Subcutaneous abdominal adipose tissue (tissue), 5 donors: ENCODE data around the gene KPNA4.
"Not testable (repeated sequence)": the region's sequence is repeated elsewhere in the genome, so short reads cannot be mapped to it uniquely, and the experiment has no call there.

Source experiments
- H3K27ac ChIP-seq: one replicate; pipeline ENCODE4 v1.7.0; 2013; ENCODE audit warnings: low read depth, mild to moderate bottlenecking, inconsistent platforms, low read length, moderate library complexity
- H3K27me3 ChIP-seq, 5 donors: one replicate each; pipeline ENCODE4 v1.7.0; 2013; ENCODE audit warnings: low read length in 5 of 5, inconsistent platforms in 1 of 5; ENCODE audit not compliant: control insufficient read depth in 5 of 5, insufficient read depth in 4 of 5
- H3K36me3 ChIP-seq, 5 donors: one replicate each; pipeline ENCODE4 v1.7.0; 2013; ENCODE audit warnings: low read length in 5 of 5; ENCODE audit not compliant: control insufficient read depth in 5 of 5, insufficient read depth in 5 of 5
- H3K4me1 ChIP-seq, 5 donors: one replicate each; pipeline ENCODE4 v1.7.0; 2013; ENCODE audit warnings: low read length in 5 of 5, mild to moderate bottlenecking in 3 of 5, moderate library complexity in 1 of 5; ENCODE audit not compliant: control insufficient read depth in 5 of 5, insufficient read depth in 5 of 5
- H3K4me3 ChIP-seq, 5 donors: one replicate each; pipeline ENCODE4 v1.7.0; 2013; ENCODE audit warnings: low read length in 5 of 5, low read depth in 1 of 5
- H3K9ac ChIP-seq, 5 donors: one replicate each; pipeline ENCODE4 v1.7.0; 2013; ENCODE audit warnings: low read length in 5 of 5, mild to moderate bottlenecking in 4 of 5, moderate library complexity in 3 of 5
- H3K9me3 ChIP-seq, 5 donors: one replicate each; pipeline ENCODE4 v1.7.0; 2013; ENCODE audit warnings: low read length in 5 of 5; ENCODE audit not compliant: control insufficient read depth in 5 of 5
- donor health status: healthy.
- donor health status: healthy.
- donor health status: healthy.
- donor health status: healthy.
- donor health status: healthy.

Gene KPNA4

DNA sequence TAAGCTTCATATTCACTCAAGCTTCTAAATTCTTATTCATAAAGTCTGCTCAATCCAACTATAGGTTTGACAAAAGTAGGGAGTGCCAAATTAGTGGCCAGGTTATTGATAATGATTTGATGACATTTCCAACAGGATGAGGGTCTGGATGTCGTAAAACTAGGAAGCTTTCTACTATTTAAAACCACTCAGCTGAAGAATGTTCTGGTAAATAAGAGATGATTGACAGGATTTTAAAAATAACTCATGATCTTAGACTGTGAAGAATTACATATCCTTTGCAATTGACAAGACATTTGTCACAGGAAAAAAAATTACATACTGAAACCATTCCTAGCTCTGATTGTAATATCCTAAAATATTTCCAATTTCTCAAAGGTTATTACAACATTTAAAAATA lies 100.4 kb downstream of the KPNA4 start:
- H3K27ac ChIP-seq = no peak overlapping the region
- H3K4me3 ChIP-seq = no peak overlapping the region
- peaks cover 0 to 4% (median 0%) of the 10 kb centered on the region in 5 donors for H3K27me3 ChIP-seq
- H3K4me1 ChIP-seq = no peaks in the 10 kb centered on the region
- H3K9me3 ChIP-seq = peaks cover 0 to under 1% (median 0%) of the 10 kb centered on the region in 5 donors
- no peak overlapping the region for H3K9ac ChIP-seq
- H3K36me3 ChIP-seq = no peaks in the 10 kb centered on the region

DNA sequence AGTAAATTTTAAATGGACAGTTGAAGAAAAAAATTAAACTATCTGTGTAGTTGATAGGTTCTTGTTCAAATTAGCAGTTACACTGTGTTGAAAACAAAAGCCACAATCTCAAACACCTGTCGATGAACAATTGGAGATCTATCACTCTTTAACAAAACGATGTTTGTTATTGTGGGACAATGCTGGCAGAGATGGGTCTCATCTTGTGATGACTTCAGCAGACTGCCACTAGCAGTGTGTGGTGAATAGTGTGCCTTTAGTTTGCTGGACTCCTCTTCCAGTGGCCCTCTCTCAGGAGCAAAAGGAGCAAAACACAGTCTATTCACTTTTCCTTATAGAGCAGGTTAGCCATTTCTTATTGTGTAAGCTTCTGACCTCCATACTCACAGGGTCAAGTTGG lies 101.0 kb downstream of the KPNA4 start:
- H3K27ac ChIP-seq = no peak overlapping the region
- H3K27me3 ChIP-seq = peaks cover 0 to 4% (median 0%) of the 10 kb centered on the region in 5 donors
- H3K4me3 ChIP-seq = no peak overlapping the region
- no peak overlapping the region for H3K9ac ChIP-seq
- H3K9me3 ChIP-seq = no peaks in the 10 kb centered on the region
- H3K4me1 ChIP-seq = no peaks in the 10 kb centered on the region
- H3K36me3 ChIP-seq = no peaks in the 10 kb centered on the region

DNA sequence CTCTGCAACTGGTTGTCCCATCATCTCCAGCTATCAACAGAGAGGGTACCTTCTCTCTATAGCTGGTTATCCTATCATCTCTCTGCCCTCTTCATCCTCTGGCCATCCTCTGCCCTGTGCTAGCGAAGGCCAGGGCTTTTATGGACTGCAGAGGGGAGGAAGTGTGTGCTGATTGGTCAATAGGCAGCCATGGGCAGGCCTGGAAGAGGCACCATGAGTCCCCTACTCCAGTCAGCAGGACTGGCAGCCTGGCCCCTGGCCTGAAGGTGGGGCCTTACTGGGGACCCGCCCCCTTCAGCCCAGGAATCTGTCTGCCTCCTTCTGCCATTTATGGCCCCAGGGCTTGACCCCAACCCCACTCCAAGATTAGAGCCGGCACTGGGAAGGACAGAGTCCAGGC lies 105.3 kb downstream of the KPNA4 start:
- no peaks in the 10 kb centered on the region for H3K4me1 ChIP-seq
- H3K27me3 ChIP-seq = peaks cover 0 to 4% (median 0%) of the 10 kb centered on the region in 5 donors
- H3K9ac ChIP-seq = no peak overlapping the region
- no peak overlapping the region for H3K4me3 ChIP-seq
- H3K36me3 ChIP-seq = no peaks in the 10 kb centered on the region
- H3K27ac ChIP-seq = no peak overlapping the region
- no peaks in the 10 kb centered on the region for H3K9me3 ChIP-seq

DNA sequence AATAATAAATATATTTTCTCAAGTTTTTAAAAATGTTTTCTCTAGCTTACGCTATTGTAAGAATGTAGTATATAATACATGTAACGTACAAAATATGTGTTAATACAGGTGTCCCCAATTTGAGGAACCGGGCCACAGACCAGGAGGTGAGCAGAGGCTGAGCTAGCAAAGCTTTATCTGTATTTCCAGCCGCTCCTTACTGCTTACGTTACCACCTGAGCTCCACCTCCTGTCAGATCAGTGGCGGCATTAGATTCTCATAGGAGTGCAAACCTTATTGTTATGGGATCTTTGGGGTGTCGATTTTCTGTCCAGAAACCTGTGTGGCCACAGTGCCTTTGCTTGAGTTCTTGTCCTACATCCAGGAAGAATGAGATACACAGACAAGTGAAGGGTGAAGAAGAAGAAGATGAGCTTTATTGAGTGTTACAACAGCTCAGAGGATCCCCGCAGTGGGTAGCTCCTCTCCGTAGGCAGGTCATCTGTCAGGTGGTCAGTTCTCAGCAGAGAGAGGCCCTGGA lies 105.9 kb downstream of the KPNA4 start:
- Histone ChIP-seq H3K27ac (no peak overlapping the region), H3K9ac (no peak overlapping the region), H3K4me1 (no peaks in the 10 kb centered on the region), H3K27me3 (peaks cover 0 to 4% (median 0%) of the 10 kb centered on the region in 5 donors), H3K4me3 (no peak overlapping the region), H3K9me3 (no peaks in the 10 kb centered on the region), H3K36me3 (no peaks in the 10 kb centered on the region)

DNA sequence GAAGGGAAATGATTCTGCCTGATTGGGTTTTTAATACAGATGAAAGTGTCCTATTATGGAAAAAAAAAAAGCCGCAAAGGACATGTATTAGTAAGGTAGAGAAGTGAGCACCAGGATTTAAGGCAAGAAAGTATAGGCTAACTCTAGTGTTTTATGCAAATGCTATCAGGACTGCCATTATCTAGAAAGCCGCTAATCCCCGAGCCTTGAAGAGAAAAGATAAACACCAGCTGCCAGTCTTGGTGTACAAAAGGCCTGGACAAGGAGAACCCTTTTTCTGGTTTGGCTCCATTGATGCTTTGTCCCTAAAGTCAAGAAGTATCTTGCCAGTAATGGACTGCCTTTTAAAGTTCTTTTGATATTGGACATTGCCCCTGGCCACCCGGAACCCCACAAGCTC lies 107.2 kb downstream of the KPNA4 start:
- Histone ChIP-seq H3K4me3 (no peak overlapping the region), H3K27ac (no peak overlapping the region)

DNA sequence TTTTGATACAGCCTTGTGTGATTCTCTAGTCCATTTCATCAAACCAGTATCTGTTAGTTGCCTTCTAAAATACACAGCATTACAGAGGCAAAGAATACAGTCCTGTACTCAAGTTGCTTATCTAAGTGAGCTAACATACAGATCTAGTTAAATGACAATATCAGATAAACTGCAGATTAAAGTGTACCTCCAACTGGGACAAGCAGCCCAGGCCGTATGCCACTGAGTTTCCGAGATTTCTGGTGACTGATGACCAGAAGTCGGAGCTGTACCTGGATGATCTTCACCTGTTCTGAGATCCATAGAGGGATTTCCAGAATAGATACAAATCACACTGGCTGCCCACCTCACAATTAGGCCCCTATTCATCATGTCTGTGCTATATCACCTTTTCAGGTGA lies 109.5 kb downstream of the KPNA4 start:
- H3K9ac ChIP-seq = no peak overlapping the region
- peaks cover 0 to 3% (median 0%) of the 10 kb centered on the region in 5 donors for H3K27me3 ChIP-seq
- no peaks in the 10 kb centered on the region for H3K4me1 ChIP-seq
- no peak overlapping the region for H3K4me3 ChIP-seq
- no peak overlapping the region for H3K27ac ChIP-seq
- no peaks in the 10 kb centered on the region for H3K36me3 ChIP-seq
- H3K9me3 ChIP-seq = no peaks in the 10 kb centered on the region

More for the DNA sequence above, 107.2 kb downstream of the KPNA4 start:
- no peaks in the 10 kb centered on the region for H3K9me3 ChIP-seq
- H3K27me3 ChIP-seq = peaks cover 0 to 4% (median 0%) of the 10 kb centered on the region in 5 donors
- no peaks in the 10 kb centered on the region for H3K4me1 ChIP-seq
- H3K9ac ChIP-seq = no peak overlapping the region
- H3K36me3 ChIP-seq = no peaks in the 10 kb centered on the region

DNA sequence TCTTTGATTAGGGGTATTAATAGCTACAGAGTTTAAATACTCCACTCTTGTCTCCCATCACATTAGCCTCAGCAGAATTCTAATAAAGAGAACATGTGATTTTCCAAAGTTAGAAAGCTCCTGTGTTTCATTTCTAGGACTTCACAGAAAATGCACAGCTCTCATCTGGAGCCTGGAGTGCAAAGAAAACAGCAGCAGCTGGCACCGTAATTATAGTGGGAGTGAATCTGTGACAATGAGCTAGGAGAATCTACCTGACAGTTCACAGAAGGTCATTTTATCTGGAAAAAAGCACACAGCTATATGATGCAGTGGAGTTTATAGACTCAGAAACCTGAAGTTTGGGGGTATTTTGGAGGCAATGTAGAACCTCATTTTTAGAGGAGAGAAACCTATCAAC lies 110.4 kb downstream of the KPNA4 start:
- H3K27ac ChIP-seq = no peak overlapping the region
- H3K36me3 ChIP-seq = no peaks in the 10 kb centered on the region
- peaks cover 0 to 7% (median 2%) of the 10 kb centered on the region in 5 donors for H3K27me3 ChIP-seq
- no peak overlapping the region for H3K4me3 ChIP-seq
- H3K4me1 ChIP-seq = peaks cover 0 to 4% (median 3%) of the 10 kb centered on the region in 5 donors
- no peak overlapping the region for H3K9ac ChIP-seq
- peaks cover 0 to under 1% (median 0%) of the 10 kb centered on the region in 5 donors for H3K9me3 ChIP-seq

DNA sequence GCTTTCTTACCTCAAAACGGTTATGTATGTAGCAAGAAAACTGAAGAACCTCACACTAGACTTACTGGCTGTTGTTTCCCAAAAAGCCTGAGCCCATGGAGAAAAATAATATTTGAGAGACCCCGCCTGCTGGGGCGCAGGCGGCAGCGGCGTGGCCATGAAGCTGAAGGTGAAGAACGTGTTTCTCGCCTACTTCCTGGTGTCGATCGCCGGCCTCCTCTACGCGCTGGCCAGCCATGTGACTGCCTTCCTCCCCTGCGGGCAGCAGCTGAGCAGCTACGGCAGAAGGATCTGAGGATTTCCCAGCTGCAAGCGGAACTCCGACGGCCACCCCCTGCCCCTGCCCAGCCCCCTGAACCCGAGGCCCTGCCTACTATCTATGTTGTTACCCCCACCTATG lies 113.1 kb downstream of the KPNA4 start:
- H3K4me3 ChIP-seq, H3K9ac ChIP-seq, H3K27ac ChIP-seq, H3K36me3 ChIP-seq, H3K9me3 ChIP-seq: not testable (repeated sequence)
- Histone ChIP-seq H3K4me1 (peaks cover 0 to 16% (median 13%) of the 10 kb centered on the region in 5 donors), H3K27me3 (peaks cover 6 to 19% (median 14%) of the 10 kb centered on the region in 5 donors)

DNA sequence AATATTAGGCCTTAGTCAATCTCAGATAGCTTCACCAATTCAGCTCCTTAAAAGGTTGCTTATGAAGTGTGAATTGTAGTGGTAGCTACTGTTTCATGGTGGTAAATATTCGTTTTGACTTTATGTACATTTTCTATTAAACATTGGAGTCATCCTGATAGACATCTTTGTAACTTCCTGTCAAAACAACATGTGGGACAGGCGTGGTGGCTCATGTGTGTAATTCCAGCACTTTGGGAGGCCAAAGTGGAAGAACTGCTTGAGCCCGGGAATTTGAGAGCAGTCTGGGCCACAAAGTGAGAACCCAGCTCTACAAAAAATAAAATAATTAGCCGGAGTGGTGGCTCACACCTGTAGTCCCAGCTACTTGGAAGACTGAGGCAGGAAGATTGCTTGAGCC lies 113.8 kb downstream of the KPNA4 start:
- H3K9ac ChIP-seq = no peak overlapping the region
- H3K9me3 ChIP-seq = peaks cover 0 to 7% (median 0%) of the 10 kb centered on the region in 5 donors
- H3K27me3 ChIP-seq = peaks cover 6 to 19% (median 14%) of the 10 kb centered on the region in 5 donors
- H3K36me3 ChIP-seq = no peaks in the 10 kb centered on the region
- no peak overlapping the region for H3K4me3 ChIP-seq
- H3K4me1 ChIP-seq = peaks cover 0 to 16% (median 13%) of the 10 kb centered on the region in 5 donors
- H3K27ac ChIP-seq = no peak overlapping the region

DNA sequence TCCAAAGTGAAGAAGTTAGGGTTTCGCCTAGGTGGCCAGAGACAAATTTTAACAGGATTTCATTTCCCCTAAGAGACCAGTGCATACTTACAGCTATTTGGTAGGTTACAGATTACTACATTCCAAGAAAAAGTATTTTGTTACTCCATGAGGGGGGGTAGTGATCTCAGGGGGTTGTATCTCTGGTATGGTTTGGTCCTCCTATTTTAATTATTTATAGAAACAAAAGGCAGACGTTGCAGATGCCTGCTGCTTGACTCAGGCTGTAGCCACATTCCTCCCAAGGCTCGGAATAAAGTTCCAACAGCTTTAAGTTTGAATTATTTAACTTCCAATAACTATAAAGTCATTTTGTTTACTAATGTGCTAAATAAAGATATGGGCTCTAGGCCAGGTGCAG lies 114.5 kb downstream of the KPNA4 start:
- no peak overlapping the region for H3K9ac ChIP-seq
- peaks cover 6 to 19% (median 14%) of the 10 kb centered on the region in 5 donors for H3K27me3 ChIP-seq
- no peak overlapping the region for H3K4me3 ChIP-seq
- H3K27ac ChIP-seq = no peak overlapping the region
- H3K36me3 ChIP-seq = no peaks in the 10 kb centered on the region
- H3K9me3 ChIP-seq = peaks cover 0 to 7% (median 0%) of the 10 kb centered on the region in 5 donors
- H3K4me1 ChIP-seq = peaks cover 0 to 16% (median 13%) of the 10 kb centered on the region in 5 donors
